HG03442 (cell line): ENCODE measurements around the gene CHMP2A.
"Not testable (repeated sequence)": the region's sequence is repeated elsewhere in the genome, so short reads cannot be mapped to it uniquely, and the experiment has no call there.

Experiments used
- ATAC-seq: cut with Tn5 transposase; IDR thresholded peaks from one replicate; pipeline ENCODE4 v1.9.1; 2021; ENCODE audit warnings: mild to moderate bottlenecking, moderate library complexity; ENCODE audit not compliant: unreplicated experiment

CHMP2A gene

GRCh38 chr19:58542641-58543372 lies 12.1 kb downstream of the CHMP2A start:
- not testable (repeated sequence) for ATAC-seq

- ATAC-seq: not testable (repeated sequence)
These were observed 15.7 kb downstream of the CHMP2A start for GRCh38 chr19:58539169-58539559.

DNA sequence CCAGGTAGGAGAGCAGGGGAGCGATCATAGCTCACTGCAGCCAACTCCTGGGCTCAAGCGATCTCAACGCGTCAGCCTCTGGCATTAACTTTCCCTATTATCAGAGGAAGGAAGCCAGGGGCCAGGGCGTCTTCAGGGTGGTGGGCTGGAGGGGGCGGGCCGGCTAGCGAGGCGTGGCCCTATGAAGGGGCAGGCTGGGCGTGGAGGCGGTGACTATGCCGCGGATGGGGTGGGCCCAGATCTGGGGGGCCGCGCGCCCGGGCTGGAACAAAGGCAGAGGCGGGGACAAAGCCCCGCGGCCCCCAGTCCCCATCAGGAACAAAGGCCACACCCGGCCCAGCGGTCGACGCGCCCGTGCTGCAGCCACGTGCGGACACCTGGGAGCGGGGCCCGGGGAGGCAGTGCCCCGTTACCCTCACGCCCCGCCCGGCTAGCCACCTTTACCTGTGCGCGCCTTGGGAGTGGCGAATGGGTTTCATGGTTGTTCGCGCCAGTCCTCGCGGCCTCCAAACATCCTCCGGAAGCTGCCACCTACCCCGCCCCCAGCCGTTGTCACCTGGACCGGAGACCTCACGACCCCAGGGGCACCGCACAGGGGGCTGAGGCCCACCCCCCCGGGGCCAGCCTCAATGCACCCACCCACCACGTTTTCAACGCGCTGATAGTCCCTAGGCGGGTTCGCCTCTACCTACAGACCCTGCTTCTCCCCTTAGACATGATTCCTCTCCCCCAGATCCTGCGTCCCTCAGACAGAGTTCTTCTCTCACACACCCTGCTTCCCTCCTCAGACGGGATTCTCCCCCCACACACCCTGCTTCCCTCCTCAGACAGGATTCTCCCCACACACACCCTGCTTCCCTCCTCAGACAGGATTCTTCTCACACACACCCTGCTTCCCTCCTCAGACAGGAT lies 16.4 kb downstream of the CHMP2A start:
- ATAC-seq: no peak

DNA sequence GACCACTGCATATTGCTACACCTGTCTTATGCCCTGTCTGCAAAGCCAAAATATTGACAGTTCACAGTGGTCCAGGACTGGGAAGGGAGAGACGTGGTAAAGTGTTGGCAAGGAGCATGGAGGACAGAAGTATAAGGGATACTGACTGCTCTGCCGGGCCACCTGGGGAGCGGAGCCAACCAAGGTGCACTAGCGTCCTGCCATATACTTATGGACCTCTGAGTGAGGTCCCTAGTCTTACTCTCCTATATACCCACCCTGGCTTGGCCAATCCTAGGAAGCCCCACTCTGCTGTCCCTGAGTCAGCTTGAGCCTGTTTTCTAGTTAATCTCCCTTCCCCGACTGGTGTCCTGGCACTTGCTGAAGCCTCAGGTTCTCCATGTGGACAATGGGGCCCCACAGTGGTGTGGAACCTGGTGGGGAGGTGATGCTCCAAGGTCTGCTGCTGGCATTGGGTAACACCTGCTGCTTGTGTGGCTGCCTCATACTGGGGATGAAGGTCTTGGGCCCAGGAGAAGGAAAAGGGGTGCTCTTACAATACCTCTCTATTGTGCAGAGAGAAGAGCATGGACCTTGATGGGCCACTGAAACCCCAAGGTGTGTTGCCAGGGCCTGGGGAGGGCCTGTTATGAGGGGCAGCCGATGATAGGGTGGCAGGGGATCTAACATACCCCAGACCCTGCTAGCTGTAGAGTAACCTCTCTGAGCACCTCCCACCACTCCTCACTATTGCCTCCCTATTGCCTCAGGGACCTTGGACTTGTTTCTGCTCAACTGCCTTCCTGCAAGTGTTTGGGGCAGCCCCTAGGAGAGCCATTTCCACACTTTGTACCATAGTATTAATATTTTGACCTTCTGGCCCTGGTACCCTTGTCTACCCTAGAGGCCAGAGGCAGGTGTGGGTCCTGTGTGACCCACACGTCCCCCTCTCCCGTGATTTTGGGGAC lies 17.8 kb downstream of the CHMP2A start:
- ATAC-seq: no peak

GRCh38 chr19:58535857-58536256 lies 19.0 kb downstream of the CHMP2A start:
- ATAC-seq: no peak

- no peak for ATAC-seq
These were observed 23.7 kb downstream of the CHMP2A start for GRCh38 chr19:58531034-58531840.

DNA sequence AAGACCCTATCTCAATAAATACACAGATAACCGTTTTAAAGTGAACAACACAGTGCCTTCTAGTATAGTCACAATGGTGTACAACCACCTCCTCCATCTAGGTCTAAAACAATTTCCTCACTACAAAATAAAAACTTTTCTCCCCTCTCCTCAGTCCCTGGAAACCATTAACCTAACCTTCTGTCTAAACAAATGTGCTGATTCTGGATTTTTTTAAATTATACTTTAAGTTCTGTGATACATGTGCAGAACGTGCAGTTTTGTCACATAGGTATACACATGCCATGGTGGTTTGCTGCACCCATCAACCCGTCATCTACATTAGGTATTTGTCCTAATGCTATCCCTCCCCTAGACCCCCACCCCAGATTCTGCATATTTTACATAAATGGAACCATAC lies 25.5 kb downstream of the CHMP2A start:
- ATAC-seq: no peak

- no peak for ATAC-seq
These were observed 32.2 kb downstream of the CHMP2A start for GRCh38 chr19:58522709-58523108.

DNA sequence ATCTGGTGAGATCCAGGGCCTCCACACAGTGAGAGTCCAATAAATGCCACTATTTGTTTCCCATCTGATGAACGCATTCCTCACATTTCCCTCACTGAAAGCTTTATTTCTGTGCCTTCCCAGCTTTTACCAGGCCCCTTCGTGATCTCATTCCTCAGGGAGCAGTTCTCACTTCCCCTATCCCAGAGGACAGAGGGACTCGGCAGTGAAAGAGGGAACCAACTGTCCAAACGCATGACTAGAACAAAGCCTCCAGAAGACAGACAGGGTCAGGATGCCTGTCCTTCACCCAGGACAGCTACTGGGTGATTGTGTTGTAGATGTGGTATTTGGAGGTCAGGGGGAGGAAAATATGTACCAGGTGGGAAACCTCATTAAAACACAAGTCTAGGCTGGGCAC lies 33.3 kb downstream of the CHMP2A start:
- ATAC-seq: no peak

- ATAC-seq: no peak
These were observed 34.7 kb downstream of the CHMP2A start for GRCh38 chr19:58520257-58520599.

- peak; percentile 76 for ATAC-seq
These were observed 35.3 kb downstream of the CHMP2A start, which contains the start of gene ZBTB45 for GRCh38 chr19:58519355-58520256. TSS of gene ZBTB45 (minus strand) at chr19:58519810. CDS start at chr19:58517673, 2,137 bp downstream.

- ATAC-seq: peak; percentile 2
These were observed 35.9 kb downstream of the CHMP2A start for GRCh38 chr19:58519087-58519354.

DNA sequence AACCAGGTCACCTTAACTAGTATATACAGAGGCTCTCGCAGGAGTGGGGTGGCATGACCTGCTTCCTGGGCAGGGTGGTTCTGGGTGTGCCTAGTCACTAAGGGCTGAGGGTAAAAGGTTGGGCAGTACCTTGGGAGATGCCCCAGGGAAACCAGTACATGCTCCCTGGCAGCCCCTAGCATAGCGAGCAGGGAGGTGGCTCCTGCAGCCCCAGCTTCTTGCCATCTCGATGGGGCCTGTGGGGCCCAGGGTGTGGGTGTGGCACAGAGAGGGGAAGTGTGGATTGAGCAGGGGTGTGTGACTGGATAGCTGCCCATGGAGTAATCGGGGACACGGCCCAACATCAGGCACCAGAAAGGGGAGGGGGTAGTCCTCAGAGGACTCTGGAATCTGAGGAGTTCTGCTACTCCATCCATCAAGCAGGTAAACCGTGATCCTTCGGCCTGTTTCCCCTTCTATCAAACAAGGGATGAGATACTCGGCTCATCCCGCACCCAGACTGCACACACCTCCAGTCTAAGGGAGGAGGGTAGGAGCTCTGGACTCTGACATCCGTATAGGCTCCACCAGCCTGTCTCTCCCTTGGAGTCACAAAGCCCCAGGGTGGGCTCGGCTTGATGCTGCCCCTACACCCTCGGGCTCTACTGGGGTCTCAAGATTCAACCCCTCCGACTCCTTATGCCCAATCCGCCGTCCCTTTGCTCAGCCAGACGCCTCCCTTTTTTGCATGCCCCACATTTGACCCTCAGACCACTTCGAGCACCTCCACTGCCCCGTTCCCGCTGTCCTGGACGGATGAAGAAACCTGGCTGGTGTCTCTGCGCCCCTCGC lies 36.4 kb downstream of the CHMP2A start:
- ATAC-seq: no peak

DNA sequence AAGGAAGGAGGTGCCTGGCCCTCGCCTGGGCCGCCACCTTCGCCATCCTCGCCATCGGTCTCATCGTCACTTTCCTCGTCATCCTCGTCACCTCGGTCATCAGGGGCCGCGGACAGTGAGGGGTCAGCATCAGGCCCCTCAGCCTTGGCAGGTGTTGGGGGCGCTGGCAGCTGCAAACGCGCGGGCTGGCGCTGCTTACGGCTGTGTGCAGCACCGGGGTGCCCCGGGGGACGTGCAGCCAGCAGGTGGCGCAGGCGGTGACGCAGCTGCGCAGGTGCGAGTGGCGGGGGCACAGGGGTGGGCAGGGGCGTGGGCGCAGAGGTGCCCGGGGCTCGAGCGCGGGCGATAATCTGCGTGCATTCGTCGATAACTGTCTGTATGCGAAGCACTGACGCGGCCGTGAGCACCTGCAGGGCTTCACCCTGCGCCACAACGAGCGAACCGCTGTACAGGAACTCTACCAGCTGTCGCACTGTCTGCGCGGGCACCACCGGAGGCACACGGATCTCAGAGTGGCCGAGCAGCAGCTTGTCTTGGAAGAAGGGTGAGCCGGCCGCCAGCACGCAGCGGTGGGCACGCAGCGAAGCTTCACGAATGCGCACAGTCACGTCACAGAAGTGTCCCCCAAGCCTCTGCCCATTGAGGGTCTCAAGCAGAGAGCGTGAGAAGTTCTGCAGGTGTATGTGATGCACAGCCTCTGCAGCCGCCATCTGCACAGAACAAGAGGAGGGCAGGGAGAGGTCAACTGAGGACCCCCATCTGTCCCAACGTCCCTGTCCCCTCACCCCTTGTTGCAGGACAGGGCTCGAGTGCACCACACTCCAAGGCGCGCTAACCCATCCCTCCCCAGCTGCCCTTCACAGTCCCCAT lies 37.7 kb downstream of the CHMP2A start:
- no peak for ATAC-seq

GRCh38 chr19:58516246-58516836 lies 38.6 kb downstream of the CHMP2A start:
- ATAC-seq: no peak

- no peak for ATAC-seq
These were observed 39.6 kb downstream of the CHMP2A start for GRCh38 chr19:58515259-58515658.

DNA sequence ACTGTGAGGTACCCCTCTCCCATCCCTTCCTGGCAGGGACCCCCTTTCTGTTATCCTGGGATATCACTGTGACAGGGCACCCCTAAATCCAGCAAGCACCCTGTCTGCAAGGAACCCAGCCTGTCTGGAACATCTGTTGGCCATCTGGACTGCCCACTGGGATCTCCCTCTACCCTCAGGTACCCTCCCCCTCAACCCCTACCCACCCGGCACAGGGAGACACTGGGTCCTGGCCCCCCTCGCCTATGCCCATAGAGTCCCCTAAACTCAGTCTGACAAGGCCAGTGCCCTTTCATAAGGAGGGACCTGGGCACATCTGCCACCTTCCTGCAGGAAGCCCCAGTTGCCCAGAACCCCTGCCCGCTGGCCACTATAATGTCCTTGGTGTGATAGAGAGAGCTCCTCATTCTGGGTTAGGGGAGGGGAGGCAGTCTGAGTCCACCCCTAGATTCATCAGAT lies 40.3 kb downstream of the CHMP2A start:
- ATAC-seq: no peak
